ENCODE data around the gene RAG2.

The RAG2 gene

GRCh38 chr11:36615826-36616225 lies 17.8 kb upstream of the RAG2 start:
- Mint-ChIP-seq H3K27me3 (ENCODE audit: low read depth) (peaks cover 7% of the 10 kb centered on the region), H3K9me3 (no peaks in the 10 kb centered on the region), H3K4me1 (ENCODE audit: low read depth) (no peaks in the 10 kb centered on the region), H3K27ac (no peak overlapping the region), H3K36me3 (ENCODE audit: low read depth) (no peaks in the 10 kb centered on the region), H3K4me3 (no peak overlapping the region)

DNA sequence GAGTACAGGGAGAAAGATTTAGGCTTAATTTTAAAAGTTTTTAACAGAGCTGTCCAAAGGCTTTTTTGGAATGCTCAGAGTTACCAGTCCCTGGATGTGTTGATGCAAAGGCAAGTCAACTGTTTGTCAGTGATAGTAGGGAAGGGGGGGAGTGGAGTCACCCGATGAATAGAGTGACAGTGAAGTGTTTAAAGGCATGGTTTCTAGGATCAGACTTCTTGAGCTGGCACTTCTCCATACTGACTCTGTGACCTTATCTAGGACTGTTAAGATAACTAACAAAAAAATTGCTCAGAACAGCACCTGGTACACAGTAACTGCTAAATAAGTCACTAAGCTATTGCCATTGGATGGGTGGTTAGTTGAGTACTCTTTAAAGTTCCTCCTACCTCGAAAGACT lies 11.3 kb upstream of the RAG2 start:
- peaks cover 7% of the 10 kb centered on the region for H3K27me3 Mint-ChIP-seq (ENCODE audit: low read depth)
- H3K4me3 Mint-ChIP-seq = no peak overlapping the region
- H3K27ac Mint-ChIP-seq = no peak overlapping the region
- no peaks in the 10 kb centered on the region for H3K36me3 Mint-ChIP-seq (ENCODE audit: low read depth)
- H3K9me3 Mint-ChIP-seq = no peaks in the 10 kb centered on the region
- H3K4me1 Mint-ChIP-seq (ENCODE audit: low read depth) = peaks cover 1% of the 10 kb centered on the region

- Mint-ChIP-seq H3K27me3 (ENCODE audit: low read depth) (peaks cover 11% of the 10 kb centered on the region), H3K4me1 (ENCODE audit: low read depth) (peaks cover 1% of the 10 kb centered on the region), H3K4me3 (no peak overlapping the region), H3K9me3 (no peaks in the 10 kb centered on the region), H3K27ac (no peak overlapping the region), H3K36me3 (ENCODE audit: low read depth) (no peaks in the 10 kb centered on the region)
Observed at GRCh38 chr11:36608491-36609199, 10.6 kb upstream of the RAG2 start.

DNA sequence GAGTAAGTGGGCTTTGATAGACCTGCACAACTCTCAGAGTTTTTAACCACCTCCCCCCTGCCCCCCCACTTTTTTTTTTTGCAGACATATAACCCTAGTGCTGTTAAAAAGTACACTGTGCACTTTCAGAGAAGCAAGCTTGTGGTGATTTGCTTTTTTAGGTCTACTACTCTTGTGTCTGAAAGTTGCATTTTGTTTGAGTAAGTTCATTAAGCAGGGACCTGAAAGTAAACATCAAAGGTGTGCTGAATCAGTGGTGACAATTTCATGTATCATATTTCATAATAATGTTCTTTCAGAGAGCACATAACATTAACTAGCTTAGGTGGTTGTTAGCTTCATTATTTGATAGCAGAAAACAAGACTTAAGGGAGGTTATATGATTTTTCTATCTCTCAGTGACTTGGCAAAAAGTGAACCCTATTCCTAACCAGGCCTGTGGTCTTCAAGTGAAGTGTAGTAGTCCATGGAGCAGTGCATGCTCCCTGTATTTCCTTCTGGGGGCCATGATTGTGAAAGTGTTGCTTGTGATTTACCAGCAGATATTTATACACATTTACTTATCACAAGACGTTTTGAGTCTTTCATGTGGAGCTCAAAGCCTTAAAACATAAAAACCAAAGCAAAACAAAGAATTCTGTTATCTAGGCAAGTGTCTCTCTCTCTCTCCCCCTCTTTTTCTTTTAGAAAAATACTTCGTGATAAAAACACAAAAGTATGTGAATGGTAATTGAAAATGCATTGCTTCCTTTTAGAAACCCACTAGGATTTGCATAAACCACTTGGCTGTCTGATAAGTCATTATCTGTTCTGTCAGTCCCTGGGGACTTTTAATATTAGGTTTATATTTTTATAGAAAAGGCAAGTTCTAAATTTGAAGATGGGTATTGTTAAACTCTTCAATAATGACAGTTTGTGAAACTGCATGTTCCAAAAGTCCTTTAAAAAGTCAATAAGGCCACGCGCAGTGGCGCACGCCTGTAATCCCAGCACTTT lies 7.5 kb upstream of the RAG2 start:
- Mint-ChIP-seq H3K36me3 (ENCODE audit: low read depth) (no peaks in the 10 kb centered on the region), H3K27me3 (ENCODE audit: low read depth) (peaks cover 29% of the 10 kb centered on the region), H3K9me3 (no peaks in the 10 kb centered on the region)

GRCh38 chr11:36602135-36602534 lies 4.1 kb upstream of the RAG2 start:
- Mint-ChIP-seq H3K4me1 (ENCODE audit: low read depth) (peaks cover 1% of the 10 kb centered on the region), H3K27me3 (ENCODE audit: low read depth) (peaks cover 26% of the 10 kb centered on the region), H3K4me3 (no peak overlapping the region), H3K27ac (no peak overlapping the region), H3K9me3 (no peaks in the 10 kb centered on the region), H3K36me3 (ENCODE audit: low read depth) (no peaks in the 10 kb centered on the region)

More for the DNA sequence above, 7.5 kb upstream of the RAG2 start:
- Mint-ChIP-seq H3K4me1 (ENCODE audit: low read depth) (peaks cover 1% of the 10 kb centered on the region), H3K27ac (no peak overlapping the region), H3K4me3 (no peak overlapping the region)

- Mint-ChIP-seq H3K4me3 (no peak overlapping the region), H3K27me3 (ENCODE audit: low read depth) (peaks cover 26% of the 10 kb centered on the region), H3K9me3 (no peaks in the 10 kb centered on the region), H3K4me1 (ENCODE audit: low read depth) (peaks cover 1% of the 10 kb centered on the region), H3K36me3 (ENCODE audit: low read depth) (no peaks in the 10 kb centered on the region), H3K27ac (no peak overlapping the region)
Observed at GRCh38 chr11:36601155-36601554, 3.1 kb upstream of the RAG2 start.

- H3K9me3 Mint-ChIP-seq = no peaks in the 10 kb centered on the region
- H3K4me1 Mint-ChIP-seq (ENCODE audit: low read depth) = no peaks in the 10 kb centered on the region
- H3K27me3 Mint-ChIP-seq (ENCODE audit: low read depth) = peaks cover 30% of the 10 kb centered on the region
- H3K36me3 Mint-ChIP-seq (ENCODE audit: low read depth) = no peaks in the 10 kb centered on the region
- no peak overlapping the region for H3K4me3 Mint-ChIP-seq
- no peak overlapping the region for H3K27ac Mint-ChIP-seq
Observed at GRCh38 chr11:36600180-36600579, 2.1 kb upstream of the RAG2 start.

- no peaks in the 10 kb centered on the region for H3K36me3 Mint-ChIP-seq (ENCODE audit: low read depth)
- H3K9me3 Mint-ChIP-seq = no peaks in the 10 kb centered on the region
- H3K4me1 Mint-ChIP-seq (ENCODE audit: low read depth) = peaks cover 8% of the 10 kb centered on the region
- H3K27me3 Mint-ChIP-seq (ENCODE audit: low read depth) = peaks cover 40% of the 10 kb centered on the region
- no peak overlapping the region for H3K4me3 Mint-ChIP-seq
- H3K27ac Mint-ChIP-seq = no peak overlapping the region
Observed at GRCh38 chr11:36596880-36597279, 1.2 kb downstream of the RAG2 start.

DNA sequence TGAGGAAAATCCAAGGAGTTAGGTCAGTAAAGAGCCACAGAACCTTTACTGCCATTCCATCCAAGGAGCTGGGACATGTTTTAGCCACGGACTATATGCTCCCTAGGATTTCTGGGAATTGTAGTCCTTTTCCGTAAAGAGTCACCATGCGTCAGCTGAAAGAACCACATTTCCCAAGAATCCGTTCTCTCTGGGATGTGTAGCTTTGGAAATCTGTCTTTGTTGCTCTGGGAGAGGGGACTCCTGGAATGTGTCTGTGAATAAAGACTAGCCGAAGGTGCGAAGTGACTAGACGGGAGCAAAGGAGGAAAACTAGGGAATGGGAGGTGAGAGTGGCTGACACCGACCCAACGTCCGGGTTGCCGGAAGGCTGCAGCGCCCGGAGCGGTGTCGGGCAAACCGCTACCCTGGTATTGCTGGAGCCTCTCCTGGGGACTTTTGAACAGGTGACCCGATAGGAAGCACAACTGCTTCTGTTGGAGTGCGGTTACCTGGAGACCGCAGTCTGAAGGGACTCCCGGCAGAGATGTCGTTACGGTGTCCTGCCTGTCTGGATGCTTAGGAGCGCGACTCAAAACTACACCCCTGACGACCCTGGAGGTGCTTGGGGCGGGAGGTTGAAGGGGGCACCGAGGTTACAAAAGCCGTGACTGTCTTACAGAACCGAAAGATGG lies 3.6 kb downstream of the RAG2 start, which contains the start of gene IFTAP:
IFTAP (plus strand) TSS at position 187 of the 674 bp plus-strand sequence. CDS start 15,602 bp downstream, outside the sequence.
- H3K9me3 Mint-ChIP-seq = no peaks in the 10 kb centered on the region
- H3K4me1 Mint-ChIP-seq (ENCODE audit: low read depth) = peaks cover 8% of the 10 kb centered on the region
- H3K27ac Mint-ChIP-seq = no peak within 1 kb of the TSS
- H3K36me3 Mint-ChIP-seq (ENCODE audit: low read depth) = no peaks in the 10 kb centered on the region
- peaks cover 48% of the 10 kb centered on the region for H3K27me3 Mint-ChIP-seq (ENCODE audit: low read depth)
- peak within 1 kb of the TSS; percentile 86 for H3K4me3 Mint-ChIP-seq

- Mint-ChIP-seq H3K27ac (no peak overlapping the region), H3K36me3 (ENCODE audit: low read depth) (no peaks in the 10 kb centered on the region), H3K4me1 (ENCODE audit: low read depth) (peaks cover 8% of the 10 kb centered on the region), H3K4me3 (no peak overlapping the region), H3K9me3 (no peaks in the 10 kb centered on the region), H3K27me3 (ENCODE audit: low read depth) (peaks cover 55% of the 10 kb centered on the region)
Observed at GRCh38 chr11:36591433-36591832, 6.6 kb downstream of the RAG2 start.

GRCh38 chr11:36590513-36590912 lies 7.5 kb downstream of the RAG2 start:
- no peak overlapping the region for H3K27ac Mint-ChIP-seq
- H3K4me1 Mint-ChIP-seq (ENCODE audit: low read depth) = peaks cover 8% of the 10 kb centered on the region
- peaks cover 57% of the 10 kb centered on the region for H3K27me3 Mint-ChIP-seq (ENCODE audit: low read depth)
- H3K4me3 Mint-ChIP-seq = no peak overlapping the region
- H3K36me3 Mint-ChIP-seq (ENCODE audit: low read depth) = no peaks in the 10 kb centered on the region
- no peaks in the 10 kb centered on the region for H3K9me3 Mint-ChIP-seq

DNA sequence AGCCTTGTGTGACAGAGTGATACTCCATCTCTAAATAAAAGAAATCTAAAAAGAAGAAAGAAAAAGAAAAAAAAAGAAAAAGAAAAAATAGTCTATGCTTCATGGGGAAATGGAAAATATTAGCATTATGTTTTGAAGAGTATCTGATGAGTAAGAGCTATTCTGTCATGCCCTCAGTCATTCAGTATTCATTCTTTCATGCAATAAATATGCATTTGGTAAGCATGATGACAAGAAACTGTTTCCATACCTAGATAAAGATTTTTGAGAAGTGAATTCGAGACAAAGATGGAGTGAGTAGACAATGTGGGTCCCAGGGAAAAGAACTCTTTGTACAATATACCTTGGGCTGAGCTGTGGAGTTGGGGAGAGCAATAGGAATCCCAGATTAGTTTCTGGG lies 9.9 kb downstream of the RAG2 start:
- no peaks in the 10 kb centered on the region for H3K4me1 Mint-ChIP-seq (ENCODE audit: low read depth)
- no peak overlapping the region for H3K27ac Mint-ChIP-seq
- peaks cover 36% of the 10 kb centered on the region for H3K27me3 Mint-ChIP-seq (ENCODE audit: low read depth)
- no peak overlapping the region for H3K4me3 Mint-ChIP-seq
- no peaks in the 10 kb centered on the region for H3K36me3 Mint-ChIP-seq (ENCODE audit: low read depth)
- no peaks in the 10 kb centered on the region for H3K9me3 Mint-ChIP-seq

DNA sequence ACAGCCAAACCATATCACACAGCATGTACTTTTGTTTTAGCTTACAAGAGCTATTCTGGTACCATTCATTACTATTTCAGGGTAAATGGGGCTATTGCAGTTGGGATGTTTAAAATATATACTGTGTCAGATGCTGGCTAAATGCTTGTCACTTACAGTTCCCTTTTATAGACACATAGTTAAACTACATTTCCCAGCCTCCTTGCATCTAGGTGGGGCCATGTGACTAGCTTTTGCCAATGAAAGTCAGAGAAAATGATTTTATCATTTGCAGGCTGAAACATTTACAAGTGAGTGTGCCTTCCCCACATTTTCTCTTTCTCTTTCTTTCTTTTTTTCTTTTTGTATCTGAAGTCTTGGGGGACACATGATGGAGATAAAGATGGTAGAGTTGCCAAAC lies 11.5 kb downstream of the RAG2 start:
- no peaks in the 10 kb centered on the region for H3K4me1 Mint-ChIP-seq (ENCODE audit: low read depth)
- H3K27me3 Mint-ChIP-seq (ENCODE audit: low read depth) = peaks cover 26% of the 10 kb centered on the region
- no peaks in the 10 kb centered on the region for H3K9me3 Mint-ChIP-seq
- no peak overlapping the region for H3K4me3 Mint-ChIP-seq
- no peak overlapping the region for H3K27ac Mint-ChIP-seq
- no peaks in the 10 kb centered on the region for H3K36me3 Mint-ChIP-seq (ENCODE audit: low read depth)

DNA sequence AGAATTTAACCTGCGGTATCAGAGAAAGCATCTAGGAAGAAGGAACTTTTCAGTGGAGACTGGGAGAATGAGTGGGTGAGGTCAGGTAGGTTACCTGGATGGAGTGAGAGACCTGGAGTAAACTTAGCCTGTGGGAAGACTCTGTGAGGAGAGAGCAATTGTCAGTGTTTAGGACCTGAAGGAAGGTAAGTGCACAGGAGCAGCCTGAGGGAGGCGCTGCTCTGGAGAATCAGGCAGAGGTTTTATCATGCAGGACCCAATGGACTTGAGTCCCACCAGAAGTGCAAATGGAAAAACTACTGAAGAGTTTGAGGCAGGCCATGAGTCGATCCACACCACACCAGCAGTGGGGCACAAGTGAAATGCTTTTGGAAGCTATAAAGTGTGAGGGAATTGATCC lies 14.4 kb downstream of the RAG2 start:
- no peaks in the 10 kb centered on the region for H3K36me3 Mint-ChIP-seq (ENCODE audit: low read depth)
- no peak overlapping the region for H3K27ac Mint-ChIP-seq
- no peaks in the 10 kb centered on the region for H3K9me3 Mint-ChIP-seq
- no peak overlapping the region for H3K4me3 Mint-ChIP-seq
- H3K27me3 Mint-ChIP-seq (ENCODE audit: low read depth) = peaks cover 12% of the 10 kb centered on the region
- no peaks in the 10 kb centered on the region for H3K4me1 Mint-ChIP-seq (ENCODE audit: low read depth)
